COLO668 (cell line): Measurements from ENCODE around the gene SPRYD3.
"Not testable (repeated sequence)": the region's sequence is repeated elsewhere in the genome, so short reads cannot be mapped to it uniquely, and the experiment has no call there.

Experiments used
- DNase-seq: peaks from one replicate; lab custom pipeline; 2025; ENCODE audit not compliant: unreplicated experiment; lab: John Stamatoyannopoulos, UW

Gene SPRYD3

DNA sequence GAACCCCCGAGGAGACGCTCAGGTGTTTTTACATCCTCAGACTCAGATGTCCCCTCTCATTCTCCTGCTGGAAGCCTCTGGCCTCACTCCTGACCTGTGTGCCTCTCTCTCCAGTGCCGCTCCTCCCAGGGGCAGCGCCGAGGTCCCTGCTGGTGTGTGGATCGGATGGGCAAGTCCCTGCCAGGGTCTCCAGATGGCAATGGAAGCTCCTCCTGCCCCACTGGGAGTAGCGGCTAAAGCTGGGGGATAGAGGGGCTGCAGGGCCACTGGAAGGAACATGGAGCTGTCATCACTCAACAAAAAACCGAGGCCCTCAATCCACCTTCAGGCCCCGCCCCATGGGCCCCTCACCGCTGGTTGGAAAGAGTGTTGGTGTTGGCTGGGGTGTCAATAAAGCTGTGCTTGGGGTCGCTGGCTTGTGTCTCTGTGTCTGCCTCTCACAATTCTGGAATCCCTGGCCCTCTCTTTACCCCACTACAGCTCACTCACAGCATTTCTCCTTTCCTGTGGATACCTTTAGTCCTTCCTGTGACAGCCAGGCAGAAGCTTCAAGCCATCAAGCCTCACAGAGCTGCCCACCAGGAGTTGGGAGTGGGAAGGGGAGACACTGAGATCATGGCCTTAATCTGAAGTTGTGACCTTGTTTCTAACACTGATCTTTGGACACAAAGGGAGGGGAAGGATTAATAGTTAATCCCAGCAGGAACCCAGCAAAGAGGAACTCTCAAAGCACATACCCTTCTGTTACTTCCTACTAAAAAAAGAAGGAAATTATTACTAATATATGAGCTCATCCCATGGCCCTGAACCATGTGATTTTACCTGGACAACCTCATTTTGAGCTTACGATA, 23.0 kb upstream of the SPRYD3 start:
- no peak for DNase-seq

DNA sequence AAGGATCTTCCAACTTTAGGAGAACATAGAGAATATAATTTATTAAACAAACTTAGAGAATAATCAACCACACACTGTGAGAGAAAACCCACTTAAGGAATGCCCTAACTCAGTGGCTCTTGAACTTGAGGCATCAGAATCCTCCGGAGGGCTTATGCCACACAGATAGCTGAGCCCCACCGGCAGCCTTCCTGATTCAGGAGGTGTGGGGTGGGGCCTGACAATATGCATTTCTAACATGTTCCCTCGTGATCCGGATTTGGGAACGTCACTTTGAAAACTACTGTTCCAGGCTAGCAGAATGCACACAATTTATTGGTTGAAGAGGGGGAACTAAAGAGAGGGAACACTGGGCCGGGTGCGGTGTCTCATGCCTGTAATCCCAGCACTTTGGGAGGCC, 22.1 kb upstream of the SPRYD3 start:
- no peak for DNase-seq

DNA sequence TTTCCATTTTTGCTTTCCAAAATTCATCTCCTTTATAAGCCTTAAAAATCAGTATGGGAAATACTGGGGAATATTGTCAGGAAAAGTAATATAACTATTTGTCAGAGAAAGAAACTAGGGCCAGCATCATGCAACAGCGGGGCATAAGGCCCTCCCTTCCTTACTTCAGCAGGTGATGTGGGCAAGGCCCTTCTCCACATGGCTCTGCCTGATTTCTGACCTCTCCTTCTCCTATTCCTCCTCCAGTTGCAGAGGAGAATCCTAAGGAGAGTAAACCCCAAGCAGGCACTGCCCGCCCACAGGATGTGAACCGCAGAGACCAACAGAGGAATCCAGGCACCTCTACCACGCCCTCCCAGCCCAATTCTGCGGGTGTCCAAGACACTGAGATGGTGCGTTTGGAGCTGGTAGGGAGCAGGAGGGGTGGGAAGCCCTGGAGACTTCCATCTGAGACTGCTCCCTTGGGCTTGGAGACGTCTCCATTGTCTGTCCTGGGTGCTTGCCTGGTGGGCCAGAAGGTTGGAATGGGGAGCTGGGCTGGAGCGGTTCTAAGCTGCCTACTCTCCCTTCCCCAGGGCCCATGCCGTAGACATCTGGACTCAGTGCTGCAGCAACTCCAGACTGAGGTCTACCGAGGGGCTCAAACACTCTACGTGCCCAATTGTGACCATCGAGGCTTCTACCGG, 21.4 kb upstream of the SPRYD3 start:
- DNase-seq = no peak

DNA sequence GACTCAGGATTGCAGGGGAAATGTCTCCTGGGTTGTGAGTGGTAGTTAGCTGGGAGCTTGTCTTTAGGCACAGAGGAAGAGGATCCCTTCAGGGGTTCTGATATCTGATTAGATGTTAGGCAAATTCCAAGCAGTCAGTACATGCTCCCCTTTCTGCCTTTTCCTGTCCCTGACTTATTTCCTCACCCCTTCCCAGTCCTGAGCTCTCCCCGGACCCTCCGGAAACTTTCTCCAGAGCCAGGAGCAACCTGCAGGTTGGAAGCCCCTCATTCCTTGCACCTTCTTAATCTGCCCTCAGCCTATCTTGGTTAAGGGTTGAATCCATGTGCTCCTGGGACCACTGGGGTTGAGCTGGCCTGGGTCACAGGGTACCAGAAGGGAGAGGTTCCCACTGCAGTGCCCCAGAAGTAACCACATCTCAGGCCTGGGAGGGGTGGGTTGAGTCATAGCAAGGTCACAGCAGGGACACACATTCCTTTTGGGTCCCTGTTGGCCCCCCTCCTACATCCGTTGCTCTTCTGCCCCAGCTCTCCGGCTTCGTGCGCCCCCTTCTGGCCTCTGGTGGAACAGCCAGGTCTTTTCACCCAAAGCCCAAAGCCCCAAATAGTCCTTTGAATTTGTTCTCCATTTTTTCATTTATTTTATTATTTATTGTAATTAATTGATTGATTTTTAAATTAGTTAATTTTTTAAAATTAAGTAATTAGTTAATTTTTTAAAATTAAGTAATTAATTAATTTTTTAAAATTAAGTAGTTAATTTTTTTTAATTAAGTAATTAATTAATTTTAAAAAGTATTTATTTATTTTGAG, 20.1 kb upstream of the SPRYD3 start:
- DNase-seq = peak; percentile 59

DNA sequence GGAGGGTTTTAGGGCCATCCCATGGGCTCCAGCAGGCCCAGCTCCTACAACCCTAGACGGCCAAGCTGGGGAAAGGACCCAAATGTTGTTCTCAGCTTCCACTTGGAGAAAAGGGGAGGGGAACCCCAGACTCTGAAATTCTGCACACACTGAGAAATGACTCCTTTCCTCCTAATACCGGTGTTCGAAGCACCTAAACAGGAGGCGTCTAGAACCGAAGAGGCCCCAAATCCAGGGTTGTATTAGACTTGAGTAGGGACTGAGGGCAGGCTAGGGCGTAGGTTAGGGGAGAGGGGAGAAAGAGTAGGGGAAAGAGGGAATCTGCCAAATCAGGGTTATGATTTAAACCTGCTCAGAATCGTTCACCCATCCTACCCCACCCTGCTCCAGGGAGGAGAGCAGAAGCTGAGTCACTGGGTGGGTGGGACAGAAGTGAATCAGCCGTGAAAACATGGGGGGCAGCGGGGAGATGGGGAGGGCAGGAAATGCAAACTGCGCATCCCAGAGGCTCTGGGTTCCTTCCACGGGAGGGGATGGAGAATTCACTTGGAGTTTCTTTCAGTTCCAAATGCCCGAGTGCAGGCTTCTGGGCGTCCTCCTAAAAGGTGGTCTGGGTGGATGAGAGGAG, 19.3 kb upstream of the SPRYD3 start:
- DNase-seq = no peak

DNA sequence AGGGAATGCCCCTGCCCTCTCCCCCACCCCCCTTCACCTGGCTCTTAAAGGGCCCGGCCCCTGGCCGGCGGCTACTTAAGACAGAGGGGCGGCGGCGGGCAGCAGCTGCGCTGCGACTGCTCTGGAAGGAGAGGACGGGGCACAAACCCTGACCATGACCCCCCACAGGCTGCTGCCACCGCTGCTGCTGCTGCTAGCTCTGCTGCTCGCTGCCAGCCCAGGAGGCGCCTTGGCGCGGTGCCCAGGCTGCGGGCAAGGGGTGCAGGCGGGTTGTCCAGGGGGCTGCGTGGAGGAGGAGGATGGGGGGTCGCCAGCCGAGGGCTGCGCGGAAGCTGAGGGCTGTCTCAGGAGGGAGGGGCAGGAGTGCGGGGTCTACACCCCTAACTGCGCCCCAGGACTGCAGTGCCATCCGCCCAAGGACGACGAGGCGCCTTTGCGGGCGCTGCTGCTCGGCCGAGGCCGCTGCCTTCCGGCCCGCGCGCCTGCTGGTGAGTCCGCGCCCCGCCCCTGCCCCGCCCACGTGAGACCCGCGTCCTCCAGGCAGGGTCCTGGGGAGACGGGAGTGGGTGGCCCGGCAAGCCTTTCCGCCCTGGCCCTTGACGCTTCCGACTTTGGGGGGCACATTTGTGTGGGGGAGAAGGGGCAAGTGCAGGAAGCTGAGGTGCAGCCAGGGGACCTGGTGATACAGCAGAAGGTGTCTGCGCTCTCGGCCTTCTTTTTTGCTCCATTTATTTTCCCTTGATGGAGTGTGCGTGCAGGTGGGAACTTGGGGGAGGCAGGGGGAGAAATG, 18.6 kb upstream of the SPRYD3 start, which contains the start of gene IGFBP6:
TSS of gene IGFBP6 (plus strand) at position 104 of the 790 bp plus-strand sequence. CDS start at position 155, 51 bp downstream.
- DNase-seq = peak; percentile 59

DNA sequence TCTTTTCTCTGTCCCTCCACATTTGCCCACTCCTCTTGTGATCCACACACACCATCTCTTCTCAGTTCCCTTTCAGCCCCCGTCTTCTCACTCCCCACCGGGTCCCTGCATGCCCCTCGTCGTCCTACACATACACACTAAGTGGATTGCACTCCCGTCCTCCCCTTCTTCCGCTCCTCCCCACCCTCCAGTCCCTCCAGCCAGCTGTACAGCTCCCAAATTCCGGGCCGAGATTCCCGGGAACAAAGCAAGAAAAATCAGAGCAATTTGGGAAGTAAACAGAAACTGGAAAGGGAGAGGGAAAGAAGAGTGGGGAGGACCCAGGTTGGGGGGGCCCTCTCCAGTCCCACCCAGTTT, 18.0 kb upstream of the SPRYD3 start:
- DNase-seq = no peak

DNA sequence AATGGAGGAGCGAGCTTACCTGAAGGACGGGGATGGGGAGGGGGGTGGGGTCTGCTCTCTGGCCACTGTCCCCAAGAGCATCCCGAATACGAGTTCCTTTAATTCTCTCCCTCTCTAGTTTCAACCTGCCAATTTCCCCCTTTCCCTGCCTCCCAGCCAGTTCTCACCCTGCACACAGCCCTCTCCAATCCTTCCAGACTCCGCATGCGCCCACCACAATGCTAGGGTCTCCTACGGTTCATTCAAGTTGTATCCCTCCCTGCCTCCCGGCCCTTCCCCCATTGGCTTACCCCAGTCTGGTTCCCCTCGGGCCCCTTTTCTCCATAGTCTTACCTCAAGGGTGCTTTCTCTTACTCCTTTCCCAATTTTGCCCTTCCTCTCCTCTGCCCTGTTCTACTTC, 17.6 kb upstream of the SPRYD3 start:
- DNase-seq = no peak

DNA sequence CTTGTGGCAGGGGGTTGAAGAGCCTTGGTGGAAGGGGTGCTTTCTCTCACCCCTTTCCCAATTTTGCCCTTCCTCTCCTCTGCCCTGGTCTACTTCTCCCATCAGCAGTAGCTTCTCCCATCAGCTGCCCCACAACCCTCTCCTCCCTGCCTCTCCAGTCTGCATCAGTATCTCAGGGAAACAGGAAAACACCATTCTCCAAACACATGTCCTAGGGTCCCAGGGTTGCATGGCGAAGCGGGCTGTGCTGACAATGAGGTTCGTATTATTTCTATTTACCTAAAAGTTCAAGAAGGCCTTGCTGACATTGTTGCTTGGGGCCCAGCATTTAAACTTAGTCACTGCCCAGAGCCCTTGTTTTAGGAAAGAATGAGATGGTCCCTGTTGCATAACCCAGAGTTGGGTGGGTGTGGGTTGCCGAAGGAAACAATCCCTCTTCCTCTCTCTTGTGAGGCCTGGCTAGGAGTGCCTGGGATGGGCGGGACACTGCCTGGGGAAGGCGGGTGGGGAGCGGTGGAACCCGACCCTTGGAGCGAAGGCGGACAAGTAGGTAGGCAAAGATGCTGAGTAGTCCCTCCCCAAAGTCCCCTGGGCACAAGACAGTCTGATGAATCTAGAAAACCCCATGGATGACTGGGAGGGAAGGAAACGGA, 17.0 kb upstream of the SPRYD3 start:
- no peak for DNase-seq

DNA sequence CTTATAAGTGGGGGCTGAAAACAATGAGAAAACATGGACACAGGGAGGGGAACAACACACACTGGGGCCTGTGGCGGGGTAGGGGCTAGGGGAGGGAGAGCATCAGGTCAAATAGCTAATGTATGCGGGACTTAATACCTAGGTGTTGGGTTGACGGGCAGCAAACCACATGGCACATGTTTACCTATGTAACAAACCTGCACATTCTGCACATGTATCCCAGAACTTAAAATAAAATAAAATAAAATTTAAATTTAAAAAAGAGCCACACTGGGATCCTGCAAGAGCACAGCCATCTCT, 16.4 kb upstream of the SPRYD3 start:
- DNase-seq = not testable (repeated sequence)

DNA sequence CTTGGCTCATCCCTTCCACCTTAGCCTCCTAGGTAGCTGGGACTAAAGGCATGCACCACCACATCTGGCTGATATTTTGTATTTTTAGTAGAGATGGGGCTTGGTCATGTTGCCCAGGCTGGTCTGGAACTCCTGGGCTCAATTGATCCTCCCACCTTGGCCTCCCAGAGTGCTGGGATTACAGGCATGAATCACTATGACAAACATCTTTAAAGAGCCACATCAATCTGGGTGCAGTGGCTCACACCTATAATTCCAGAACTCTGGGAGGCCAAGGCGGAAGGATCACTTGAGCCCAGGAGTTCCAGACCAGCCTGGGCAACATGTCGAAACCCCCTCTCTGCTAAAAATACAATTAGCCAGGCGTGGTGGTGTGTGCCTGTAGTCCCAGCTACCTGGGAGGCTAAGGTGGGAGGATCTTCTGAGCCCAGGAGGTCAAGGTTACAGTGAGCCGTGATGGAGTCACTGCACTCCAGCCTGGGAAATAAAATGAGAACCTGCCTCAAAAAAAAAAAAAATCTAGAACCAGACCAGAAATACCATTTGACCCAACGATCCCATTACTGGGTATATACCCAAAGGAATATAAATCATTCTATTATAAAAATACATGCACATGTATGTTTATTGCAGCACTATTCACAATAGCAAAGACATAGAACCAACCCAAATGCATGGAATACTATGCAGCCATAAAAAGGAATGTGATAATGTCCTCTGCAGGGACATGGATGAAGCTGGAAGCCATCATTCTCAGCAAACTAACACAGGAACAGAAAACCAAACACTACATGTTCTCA, 15.8 kb upstream of the SPRYD3 start:
- not testable (repeated sequence) for DNase-seq

DNA sequence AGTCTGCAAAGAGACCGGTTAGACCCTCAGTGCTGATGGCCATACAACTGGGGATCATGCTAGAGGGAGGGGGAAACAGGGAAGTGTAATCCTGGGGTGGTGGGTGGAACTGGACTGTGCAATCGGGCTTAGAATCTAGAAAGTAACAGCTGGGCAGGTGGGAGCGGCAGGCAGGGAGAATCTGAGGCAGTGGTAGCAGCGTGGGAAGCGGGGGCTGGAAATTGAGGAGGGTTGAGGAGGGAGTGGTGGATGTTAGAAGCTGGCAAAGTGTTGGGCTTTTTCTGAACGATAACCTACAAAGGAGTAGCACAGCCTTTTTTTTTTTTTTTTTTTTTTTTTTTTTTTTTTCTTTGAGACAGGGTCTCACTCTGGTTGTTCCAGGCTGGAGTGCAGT, 15.2 kb upstream of the SPRYD3 start:
- no peak for DNase-seq

DNA sequence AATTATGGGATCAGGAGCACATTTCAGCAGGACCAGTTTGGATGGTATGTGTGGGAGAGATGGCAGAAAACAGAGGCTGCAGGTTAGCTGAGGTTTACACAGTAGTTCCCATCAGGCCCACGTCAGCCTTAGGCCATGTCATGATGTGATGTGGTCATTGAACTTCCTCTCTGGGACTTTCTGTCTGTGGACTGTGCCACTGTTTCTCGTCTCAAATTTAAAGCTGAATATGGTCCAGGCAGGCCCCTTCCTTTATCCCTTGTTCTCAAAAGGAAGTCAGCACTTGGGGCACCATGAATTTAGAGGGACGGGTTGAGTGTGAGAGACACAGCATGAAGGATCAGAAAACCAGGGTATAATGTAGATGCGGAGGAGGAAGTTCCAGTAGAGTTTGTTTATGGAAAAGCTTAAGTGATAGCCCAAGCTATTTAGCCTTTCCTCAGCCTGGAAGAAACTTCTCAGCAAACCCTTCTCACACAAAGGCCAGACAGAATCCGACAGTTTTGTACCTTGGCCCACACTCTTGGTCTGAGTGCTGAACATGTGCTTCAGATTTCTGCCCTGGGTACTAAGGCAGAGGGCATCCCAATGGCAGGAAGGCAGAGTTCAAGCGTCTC, 14.7 kb upstream of the SPRYD3 start:
- no peak for DNase-seq

DNA sequence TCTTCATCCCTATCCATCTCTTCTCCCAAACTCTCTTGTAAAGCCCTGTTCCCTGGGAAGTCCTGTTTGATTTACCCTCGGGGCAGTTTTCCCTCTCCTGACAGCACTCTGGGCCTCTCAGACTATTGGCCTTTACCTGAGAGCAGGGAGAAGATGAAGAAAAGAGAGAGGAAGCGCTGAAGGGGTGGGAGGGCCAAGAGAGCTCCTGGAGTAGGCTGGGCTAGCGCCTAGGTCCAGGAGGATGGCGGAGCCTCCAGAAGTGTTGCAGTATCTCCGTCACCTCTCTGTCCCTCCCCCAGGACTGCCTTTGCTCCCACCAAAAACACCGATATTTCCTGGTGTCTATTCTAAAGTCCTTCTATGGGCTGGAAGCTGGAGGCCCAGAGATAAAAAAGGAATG, 12.6 kb upstream of the SPRYD3 start:
- no peak for DNase-seq

DNA sequence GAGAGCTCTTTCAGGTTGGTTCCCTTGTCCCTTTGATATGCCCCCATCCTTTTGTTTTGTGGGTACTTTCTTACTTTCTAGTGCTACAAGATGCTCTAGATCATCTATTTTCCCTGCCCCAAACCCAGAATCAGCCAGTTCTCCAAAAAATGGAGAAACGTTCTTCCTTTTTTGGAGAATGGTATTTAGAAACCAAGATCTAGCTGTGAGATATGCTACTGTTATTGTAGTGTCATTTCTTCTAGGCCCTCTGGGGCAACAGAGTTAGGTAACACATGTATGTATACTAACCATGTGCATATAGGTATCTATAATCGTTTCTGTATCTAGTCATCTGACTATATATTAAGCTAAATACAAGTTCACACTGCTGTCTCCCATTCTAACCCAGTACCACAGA, 11.4 kb upstream of the SPRYD3 start:
- DNase-seq = no peak

DNA sequence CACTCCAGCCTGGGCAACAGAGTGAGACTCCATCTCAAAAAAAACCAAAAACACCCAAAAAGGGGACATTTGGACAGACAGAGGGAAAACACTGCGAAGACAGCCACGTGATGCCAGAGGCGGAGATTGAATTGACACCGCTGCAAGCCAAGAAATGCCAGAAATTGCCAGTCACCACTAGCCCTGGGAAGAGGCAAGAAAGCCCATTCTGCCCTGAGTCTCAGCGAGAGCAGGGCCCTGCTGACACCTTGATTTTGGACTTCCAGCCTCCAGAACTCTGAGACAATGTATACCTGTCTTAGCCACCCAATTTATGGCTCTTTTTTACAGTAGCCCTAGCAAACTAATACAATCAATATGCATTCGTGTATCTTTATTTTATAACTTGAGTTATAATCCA, 10.9 kb upstream of the SPRYD3 start:
- no peak for DNase-seq

DNA sequence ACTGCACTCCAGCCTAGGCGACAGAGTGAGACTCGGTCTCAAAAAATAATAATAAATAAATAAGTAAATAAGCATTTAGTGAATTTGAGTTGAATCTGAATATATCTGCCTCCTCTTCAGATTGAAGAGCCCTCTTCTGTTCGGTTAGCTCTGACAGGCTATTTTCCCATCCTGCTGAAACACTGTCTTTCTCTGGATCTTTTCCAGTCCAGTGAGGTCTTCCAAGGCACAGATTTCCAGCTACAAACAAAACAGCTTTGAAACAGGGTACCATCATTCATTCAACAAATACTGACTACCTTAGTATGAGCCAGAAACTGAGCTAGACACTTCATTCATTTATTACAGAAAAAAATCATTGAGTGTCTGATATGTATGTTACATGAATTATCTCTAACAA, 7.2 kb upstream of the SPRYD3 start:
- no peak for DNase-seq

DNA sequence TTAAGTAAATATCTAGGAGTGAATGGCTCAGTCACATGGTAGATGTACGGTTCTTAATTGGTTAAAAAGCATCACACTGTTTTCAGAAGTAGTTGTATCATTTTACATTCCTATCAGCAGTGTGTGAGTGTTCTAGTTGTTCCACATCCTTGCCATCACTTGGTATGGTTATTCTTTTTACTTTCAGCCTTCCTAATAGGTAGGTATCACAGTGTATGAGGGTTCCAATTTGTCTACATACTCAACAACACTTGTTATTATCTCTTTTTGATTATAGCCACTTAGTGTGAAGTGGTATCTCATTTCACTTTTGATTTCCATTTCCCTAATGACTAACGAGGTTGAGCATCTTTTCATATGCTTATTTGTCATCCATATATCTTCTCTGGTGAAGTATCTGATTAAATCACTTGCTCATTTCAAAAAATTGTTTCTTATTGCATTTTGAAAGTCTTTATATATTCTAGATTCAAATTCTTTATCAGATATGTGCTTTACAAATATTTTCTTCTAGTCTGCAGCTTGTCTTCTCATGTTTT, 3.5 kb upstream of the SPRYD3 start:
- DNase-seq = no peak
